ENCODE results near the gene KDM4E.
"Not testable (repeated sequence)": the region's sequence is repeated elsewhere in the genome, so short reads cannot be mapped to it uniquely, and the experiment has no call there.

- TF ChIP-seq CTCF (IDR thresholded peaks at IDR 0.05; ENCODE audit: low read depth, low read length, missing input control); YY1 (IDR thresholded peaks at IDR 0.05); TAF1 (conservative IDR thresholded peaks at IDR 0.05); REST (IDR thresholded peaks at IDR 0.05); MAX (IDR thresholded peaks at IDR 0.05); SP1 (IDR thresholded peaks at IDR 0.05); GABPA (IDR thresholded peaks at IDR 0.05 in 1 of 2, conservative IDR thresholded peaks at IDR 0.05 in 1 of 2): not testable (repeated sequence)
Observed at GRCh38 chr11:95049122-95049521, 24.1 kb downstream of the KDM4E start, which contains the start of gene KDM4F.
